GM12873 (cell line): Measurements from ENCODE around the gene ABHD15.

Source experiments
- CTCF ChIP-seq: IDR thresholded peaks from 2 replicates; pipeline ENCODE4 v1.5.1; 2012; ENCODE audit warnings: low read depth, mild to moderate bottlenecking, moderate library complexity, low read length, control low read depth; ENCODE audit not compliant: insufficient read depth; ENCODE audit errors: missing control alignments

The ABHD15 gene

GRCh38 chr17:29566473-29567303 is at the start of gene ABHD15:
Gene ABHD15, minus strand, starts transcription at chr17:29567037. Its CDS starts 71 bp downstream, at chr17:29566966.
- no peak for TF ChIP-seq CTCF

GRCh38 chr17:29615492-29616299 is 48.9 kb upstream of the ABHD15 start:
- TF ChIP-seq CTCF: no peak

GRCh38 chr17:29615048-29615385 is 48.2 kb upstream of the ABHD15 start:
- no peak for TF ChIP-seq CTCF

GRCh38 chr17:29614349-29615047 is 47.7 kb upstream of the ABHD15 start:
- no peak for TF ChIP-seq CTCF

GRCh38 chr17:29613856-29614255 is 47.0 kb upstream of the ABHD15 start:
- no peak for TF ChIP-seq CTCF

- peak; percentile 89 for TF ChIP-seq CTCF
Observed at GRCh38 chr17:29613352-29613837, 46.6 kb upstream of the ABHD15 start.
